ENCODE results near the gene AUTS2.

- no peak for TF ChIP-seq CTCF (IDR thresholded peaks at IDR 0.05; ENCODE audit: insufficient read depth, low read length)
- no peak for TF ChIP-seq REST (IDR thresholded peaks at IDR 0.05; ENCODE audit: insufficient replicate concordance, low read depth)
- no peak for TF ChIP-seq SPI1 (IDR thresholded peaks at IDR 0.05; ENCODE audit: borderline replicate concordance, low read depth)
These were observed 703.5 kb downstream of the AUTS2 start for GRCh38 chr7:70301673-70302185.

All from HL-60 (cell line).